PC-9 (cell line): ENCODE measurements around the gene SSTR3.

Experiments used
- CTCF ChIP-seq: fragments of 200-600 bp; sonication (generic); conservative IDR thresholded peaks from 2 replicates; pipeline ENCODE4 v1.6.1; 2017; ENCODE audit warnings: mixed run types, antibody characterized with exemption, mild to moderate bottlenecking, moderate library complexity
- EZH2 ChIP-seq: fragments of 200-600 bp; sonication (generic); IDR thresholded peaks from 2 replicates; pipeline ENCODE4 v1.8.0; 2017; ENCODE audit warnings: antibody characterized with exemption, low read depth

DNA sequence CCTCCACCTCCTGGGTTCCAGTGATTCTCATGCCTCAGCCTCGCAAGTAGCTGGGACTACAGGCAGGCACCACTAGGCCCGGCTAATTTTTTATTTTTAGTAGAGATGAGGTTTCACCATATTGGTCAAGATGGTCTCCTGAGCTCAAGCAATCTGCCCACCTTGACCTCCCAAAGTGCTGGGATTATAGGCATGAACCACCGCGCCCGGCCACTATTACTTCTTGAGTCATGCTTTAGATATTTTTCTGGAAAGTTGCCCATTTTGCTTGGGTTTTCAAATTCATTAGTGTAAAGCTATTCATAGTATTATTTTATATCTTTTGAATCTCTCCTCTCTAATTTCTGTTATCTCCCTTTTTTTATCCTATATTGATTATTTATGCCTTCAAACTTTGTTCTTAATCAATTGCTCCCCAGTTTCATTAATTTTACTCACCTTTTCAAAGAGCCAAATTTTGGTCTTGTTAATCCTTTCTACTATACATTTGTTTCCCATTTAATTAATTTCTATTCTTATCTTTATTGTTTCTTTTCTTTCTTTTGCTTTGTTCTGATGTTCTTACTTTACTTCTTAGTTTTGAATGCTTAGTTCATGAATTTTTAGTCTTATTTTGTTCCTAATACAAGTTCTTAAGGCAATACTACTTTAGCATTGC, 42.1 kb upstream of the SSTR3 start:
- TF ChIP-seq EZH2: no peak
- TF ChIP-seq CTCF: no peak
